NCI-H460 (cell line): Measurements from ENCODE around the gene KCTD10. TPM values are rescaled to one million over a fixed set of nuclear protein-coding genes. Genes with fewer than 3 reads are reported as not detected.
"Not testable (repeated sequence)": the region's sequence is repeated elsewhere in the genome, so short reads cannot be mapped to it uniquely, and the experiment has no call there.

Experiments used
- DNase-seq: peaks from one replicate; pipeline ENCODE4 v3.0.0-alpha.2; 2016; ENCODE audit warnings: low read depth; ENCODE audit errors: extremely low read depth
- total RNA-seq: library from RNA; depleted of rRNA; stranded (reverse); fragments of >200 nt; shearing (Covaris generic); gene quantifications from 2 replicates; pipeline ENCODE4 v1.2.3, GENCODE V29; 2014

KCTD10 gene
- total RNA-seq, 1 experiment from 2014 or later, result 22.6 TPM

GRCh38 chr12:109475121-109475520 lies 2.0 kb downstream of the KCTD10 start:
- DNase-seq, result no peak

GRCh38 chr12:109473526-109474270 lies 3.4 kb downstream of the KCTD10 start:
- DNase-seq, result not testable (repeated sequence)

GRCh38 chr12:109473006-109473405 lies 4.1 kb downstream of the KCTD10 start:
- no peak for DNase-seq

- DNase-seq, result no peak
Measured at GRCh38 chr12:109469517-109469916, 7.6 kb downstream of the KCTD10 start.

GRCh38 chr12:109467978-109468676 lies 9.0 kb downstream of the KCTD10 start:
- DNase-seq, result no peak

- no peak for DNase-seq
Measured at GRCh38 chr12:109466821-109467220, 10.3 kb downstream of the KCTD10 start.

- DNase-seq, result no peak
Measured at GRCh38 chr12:109466305-109466704, 10.8 kb downstream of the KCTD10 start.

GRCh38 chr12:109464642-109465351 lies 12.3 kb downstream of the KCTD10 start:
- DNase-seq, result no peak

GRCh38 chr12:109463756-109464155 lies 13.3 kb downstream of the KCTD10 start:
- DNase-seq, result no peak

GRCh38 chr12:109462868-109463692 lies 14.0 kb downstream of the KCTD10 start:
- peak; percentile 9 for DNase-seq

GRCh38 chr12:109461846-109462756 lies 15.0 kb downstream of the KCTD10 start:
- DNase-seq, result peak; percentile 25

- DNase-seq, result no peak
Measured at GRCh38 chr12:109461049-109461845, 15.9 kb downstream of the KCTD10 start.

GRCh38 chr12:109460538-109460937 lies 16.6 kb downstream of the KCTD10 start:
- DNase-seq, result no peak

GRCh38 chr12:109459247-109459646 lies 17.9 kb downstream of the KCTD10 start:
- DNase-seq, result no peak

- DNase-seq, result no peak
Measured at GRCh38 chr12:109458771-109459208, 18.3 kb downstream of the KCTD10 start.

GRCh38 chr12:109458086-109458485 lies 19.0 kb downstream of the KCTD10 start:
- DNase-seq, result no peak

GRCh38 chr12:109455706-109456105 lies 21.4 kb downstream of the KCTD10 start:
- DNase-seq, result no peak

GRCh38 chr12:109452489-109452888 lies 24.6 kb downstream of the KCTD10 start:
- DNase-seq, result no peak

- DNase-seq, result no peak
Measured at GRCh38 chr12:109451400-109451799, 25.7 kb downstream of the KCTD10 start.
